Measurements from ENCODE around the gene METTL16.

Gene METTL16

GRCh38 chr17:2377659-2378058, 134.0 kb downstream of the METTL16 start:
- no peak for DNase-seq

GRCh38 chr17:2376107-2376506, 135.6 kb downstream of the METTL16 start:
- no peak for DNase-seq

- DNase-seq = no peak
Observed at GRCh38 chr17:2375406-2375805, 136.3 kb downstream of the METTL16 start.

- no peak for DNase-seq
Observed at GRCh38 chr17:2374549-2375285, 137.0 kb downstream of the METTL16 start.

- no peak for DNase-seq
Observed at GRCh38 chr17:2373179-2373578, 138.5 kb downstream of the METTL16 start.

- no peak for DNase-seq
Observed at GRCh38 chr17:2372681-2373080, 139.0 kb downstream of the METTL16 start.

GRCh38 chr17:2372180-2372579, 139.5 kb downstream of the METTL16 start:
- DNase-seq = no peak

- no peak for DNase-seq
Observed at GRCh38 chr17:2371183-2372130, 140.2 kb downstream of the METTL16 start.

GRCh38 chr17:2370211-2370589, 141.5 kb downstream of the METTL16 start:
- no peak for DNase-seq

- no peak for DNase-seq
Observed at GRCh38 chr17:2369551-2370210, 142.0 kb downstream of the METTL16 start.

GRCh38 chr17:2369039-2369438, 142.6 kb downstream of the METTL16 start:
- DNase-seq = no peak

- DNase-seq = no peak
Observed at GRCh38 chr17:2368359-2368758, 143.3 kb downstream of the METTL16 start.

- no peak for DNase-seq
Observed at GRCh38 chr17:2366747-2367494, 144.8 kb downstream of the METTL16 start.
